H1 (cell line): ENCODE measurements around the gene EPHB1. TPM values are rescaled to one million over a fixed set of nuclear protein-coding genes. Genes with fewer than 3 reads are reported as not detected.

Experiments used
- CHD2 ChIP-seq: IDR thresholded peaks from 2 replicates; pipeline ENCODE4 v1.6.1; 2012; ENCODE audit warnings: low read length, improper control_type of control experiment
- CREB1 ChIP-seq: IDR thresholded peaks from 2 replicates; pipeline ENCODE4 v1.6.1; 2012; ENCODE audit warnings: inconsistent platforms
- HDAC2 ChIP-seq, 2 experiments: fragments of 300-600 bp in 1 of 2; sonication (generic) in 1 of 2; IDR thresholded peaks; 2 replicates each; pipeline ENCODE4 v1.6.1; 2011 to 2012; ENCODE audit warnings: low read depth in 2 of 2, low read length in 2 of 2, mild to moderate bottlenecking in 2 of 2, moderate library complexity in 2 of 2, borderline replicate concordance in 1 of 2, inconsistent platforms in 1 of 2
- HDAC6 ChIP-seq: IDR thresholded peaks from one replicate; pipeline ENCODE4 v1.7.1; 2012; ENCODE audit warnings: low read depth, mild to moderate bottlenecking, inconsistent platforms, low read length, moderate library complexity
- RNF2 ChIP-seq: fragments of 200-900, 300-1000 bp; sonication (generic); IDR thresholded peaks from 2 replicates; pipeline ENCODE4 v1.7.1; 2016; ENCODE audit warnings: borderline replicate concordance, low read depth, mild to moderate bottlenecking, antibody characterized with exemption, low read length; ENCODE audit not compliant: poor library complexity, severe bottlenecking; ENCODE audit errors: missing control alignments
- RXRA ChIP-seq: IDR thresholded peaks from 2 replicates; pipeline ENCODE4 v1.6.1; 2011; ENCODE audit warnings: low read depth, mild to moderate bottlenecking, low read length, moderate library complexity; ENCODE audit not compliant: insufficient read depth
- TAF7 ChIP-seq: optimal IDR thresholded peaks from 2 replicates; pipeline ENCODE3; 2011; ENCODE audit warnings: low read depth, mild to moderate bottlenecking, inconsistent platforms, low read length, moderate library complexity, borderline replicate concordance
- TCF12 ChIP-seq: IDR thresholded peaks from 2 replicates; pipeline ENCODE4 v1.6.1; 2011; ENCODE audit warnings: low read depth, mild to moderate bottlenecking, low read length
- polyA plus RNA-seq, 7 experiments: library from polyadenylated mRNA; depleted of rRNA in 3 of 7; stranded (reverse) in 5 of 7; unstranded in 2 of 7; fragments of >200 nt in 5 of 7; fragments of 200-250 nt in 2 of 7; gene quantifications; 1 replicate in 5 of 7; 2 replicates in 1 of 7; 4 replicates in 1 of 7; pipeline versions ENCODE4 v1.2.1 to v1.2.3, GENCODE V29; 2011 to 2013; ENCODE audit warnings: missing spikeins in 2 of 7, mixed read lengths in 2 of 7
- total RNA-seq: library from RNA; stranded (reverse); fragmentation: NEBNext Ultra II Directional; extraction: Animal tissue kit (Norgen Biotek cat#: 25700); gene quantifications from 2 replicates; pipeline ENCODE4 v1.2.1, GENCODE V29; 2021
- TF ChIP-seq, protein P1 (sequence below): fragments of 300-600 bp; sonication (generic); IDR thresholded peaks from 2 replicates; pipeline ENCODE4 v1.7.1; 2012; ENCODE audit warnings: low read length, moderate library complexity, mild to moderate bottlenecking, inconsistent platforms; ENCODE audit not compliant: insufficient replicate concordance
- TF ChIP-seq, protein P2 (sequence below): IDR thresholded peaks from 2 replicates; pipeline ENCODE4 v1.6.1; 2011; ENCODE audit warnings: low read length, improper control_type of control experiment

The EPHB1 gene
- total and polyA plus RNA-seq, 2 of the 8 experiments (the other 6 are each of a cell fraction or from before 2014, with no cell fraction given), result 3.5 to 5.9 TPM

DNA sequence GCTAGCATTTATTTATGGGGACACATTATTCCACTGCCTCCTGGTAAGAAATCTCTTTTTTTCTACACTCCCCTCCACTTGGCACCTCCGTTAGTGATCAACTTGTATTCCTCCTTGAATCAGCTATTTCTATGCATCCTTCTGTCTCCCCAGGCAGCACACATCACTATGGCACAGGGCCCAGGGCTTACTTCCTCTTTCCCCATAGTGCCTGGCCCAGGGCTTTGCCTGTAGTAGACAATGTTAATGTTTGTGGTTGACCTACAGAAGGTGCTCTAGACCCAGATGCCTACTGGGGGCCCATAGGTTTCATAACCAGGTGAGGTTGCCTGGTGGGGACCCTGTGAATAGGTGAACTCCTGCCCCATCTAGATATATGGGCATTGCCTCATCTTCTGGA is 44.9 kb downstream of the EPHB1 start (continued):
- TF ChIP-seq, protein P1, sequence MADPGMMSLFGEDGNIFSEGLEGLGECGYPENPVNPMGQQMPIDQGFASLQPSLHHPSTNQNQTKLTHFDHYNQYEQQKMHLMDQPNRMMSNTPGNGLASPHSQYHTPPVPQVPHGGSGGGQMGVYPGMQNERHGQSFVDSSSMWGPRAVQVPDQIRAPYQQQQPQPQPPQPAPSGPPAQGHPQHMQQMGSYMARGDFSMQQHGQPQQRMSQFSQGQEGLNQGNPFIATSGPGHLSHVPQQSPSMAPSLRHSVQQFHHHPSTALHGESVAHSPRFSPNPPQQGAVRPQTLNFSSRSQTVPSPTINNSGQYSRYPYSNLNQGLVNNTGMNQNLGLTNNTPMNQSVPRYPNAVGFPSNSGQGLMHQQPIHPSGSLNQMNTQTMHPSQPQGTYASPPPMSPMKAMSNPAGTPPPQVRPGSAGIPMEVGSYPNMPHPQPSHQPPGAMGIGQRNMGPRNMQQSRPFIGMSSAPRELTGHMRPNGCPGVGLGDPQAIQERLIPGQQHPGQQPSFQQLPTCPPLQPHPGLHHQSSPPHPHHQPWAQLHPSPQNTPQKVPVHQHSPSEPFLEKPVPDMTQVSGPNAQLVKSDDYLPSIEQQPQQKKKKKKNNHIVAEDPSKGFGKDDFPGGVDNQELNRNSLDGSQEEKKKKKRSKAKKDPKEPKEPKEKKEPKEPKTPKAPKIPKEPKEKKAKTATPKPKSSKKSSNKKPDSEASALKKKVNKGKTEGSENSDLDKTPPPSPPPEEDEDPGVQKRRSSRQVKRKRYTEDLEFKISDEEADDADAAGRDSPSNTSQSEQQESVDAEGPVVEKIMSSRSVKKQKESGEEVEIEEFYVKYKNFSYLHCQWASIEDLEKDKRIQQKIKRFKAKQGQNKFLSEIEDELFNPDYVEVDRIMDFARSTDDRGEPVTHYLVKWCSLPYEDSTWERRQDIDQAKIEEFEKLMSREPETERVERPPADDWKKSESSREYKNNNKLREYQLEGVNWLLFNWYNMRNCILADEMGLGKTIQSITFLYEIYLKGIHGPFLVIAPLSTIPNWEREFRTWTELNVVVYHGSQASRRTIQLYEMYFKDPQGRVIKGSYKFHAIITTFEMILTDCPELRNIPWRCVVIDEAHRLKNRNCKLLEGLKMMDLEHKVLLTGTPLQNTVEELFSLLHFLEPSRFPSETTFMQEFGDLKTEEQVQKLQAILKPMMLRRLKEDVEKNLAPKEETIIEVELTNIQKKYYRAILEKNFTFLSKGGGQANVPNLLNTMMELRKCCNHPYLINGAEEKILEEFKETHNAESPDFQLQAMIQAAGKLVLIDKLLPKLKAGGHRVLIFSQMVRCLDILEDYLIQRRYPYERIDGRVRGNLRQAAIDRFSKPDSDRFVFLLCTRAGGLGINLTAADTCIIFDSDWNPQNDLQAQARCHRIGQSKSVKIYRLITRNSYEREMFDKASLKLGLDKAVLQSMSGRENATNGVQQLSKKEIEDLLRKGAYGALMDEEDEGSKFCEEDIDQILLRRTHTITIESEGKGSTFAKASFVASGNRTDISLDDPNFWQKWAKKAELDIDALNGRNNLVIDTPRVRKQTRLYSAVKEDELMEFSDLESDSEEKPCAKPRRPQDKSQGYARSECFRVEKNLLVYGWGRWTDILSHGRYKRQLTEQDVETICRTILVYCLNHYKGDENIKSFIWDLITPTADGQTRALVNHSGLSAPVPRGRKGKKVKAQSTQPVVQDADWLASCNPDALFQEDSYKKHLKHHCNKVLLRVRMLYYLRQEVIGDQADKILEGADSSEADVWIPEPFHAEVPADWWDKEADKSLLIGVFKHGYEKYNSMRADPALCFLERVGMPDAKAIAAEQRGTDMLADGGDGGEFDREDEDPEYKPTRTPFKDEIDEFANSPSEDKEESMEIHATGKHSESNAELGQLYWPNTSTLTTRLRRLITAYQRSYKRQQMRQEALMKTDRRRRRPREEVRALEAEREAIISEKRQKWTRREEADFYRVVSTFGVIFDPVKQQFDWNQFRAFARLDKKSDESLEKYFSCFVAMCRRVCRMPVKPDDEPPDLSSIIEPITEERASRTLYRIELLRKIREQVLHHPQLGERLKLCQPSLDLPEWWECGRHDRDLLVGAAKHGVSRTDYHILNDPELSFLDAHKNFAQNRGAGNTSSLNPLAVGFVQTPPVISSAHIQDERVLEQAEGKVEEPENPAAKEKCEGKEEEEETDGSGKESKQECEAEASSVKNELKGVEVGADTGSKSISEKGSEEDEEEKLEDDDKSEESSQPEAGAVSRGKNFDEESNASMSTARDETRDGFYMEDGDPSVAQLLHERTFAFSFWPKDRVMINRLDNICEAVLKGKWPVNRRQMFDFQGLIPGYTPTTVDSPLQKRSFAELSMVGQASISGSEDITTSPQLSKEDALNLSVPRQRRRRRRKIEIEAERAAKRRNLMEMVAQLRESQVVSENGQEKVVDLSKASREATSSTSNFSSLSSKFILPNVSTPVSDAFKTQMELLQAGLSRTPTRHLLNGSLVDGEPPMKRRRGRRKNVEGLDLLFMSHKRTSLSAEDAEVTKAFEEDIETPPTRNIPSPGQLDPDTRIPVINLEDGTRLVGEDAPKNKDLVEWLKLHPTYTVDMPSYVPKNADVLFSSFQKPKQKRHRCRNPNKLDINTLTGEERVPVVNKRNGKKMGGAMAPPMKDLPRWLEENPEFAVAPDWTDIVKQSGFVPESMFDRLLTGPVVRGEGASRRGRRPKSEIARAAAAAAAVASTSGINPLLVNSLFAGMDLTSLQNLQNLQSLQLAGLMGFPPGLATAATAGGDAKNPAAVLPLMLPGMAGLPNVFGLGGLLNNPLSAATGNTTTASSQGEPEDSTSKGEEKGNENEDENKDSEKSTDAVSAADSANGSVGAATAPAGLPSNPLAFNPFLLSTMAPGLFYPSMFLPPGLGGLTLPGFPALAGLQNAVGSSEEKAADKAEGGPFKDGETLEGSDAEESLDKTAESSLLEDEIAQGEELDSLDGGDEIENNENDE, result no peak
- TF ChIP-seq HDAC6 (no peak), HDAC2 (IDR thresholded peaks at IDR 0.05; ENCODE audit: borderline replicate concordance in 1 of 2, low read depth in 2 of 2, low read length in 2 of 2) (no peak), RNF2 (no peak), RXRA (no peak), TAF7 (no peak), TCF12 (no peak), CREB1 (no peak), CHD2 (no peak)
- TF ChIP-seq, protein P2, sequence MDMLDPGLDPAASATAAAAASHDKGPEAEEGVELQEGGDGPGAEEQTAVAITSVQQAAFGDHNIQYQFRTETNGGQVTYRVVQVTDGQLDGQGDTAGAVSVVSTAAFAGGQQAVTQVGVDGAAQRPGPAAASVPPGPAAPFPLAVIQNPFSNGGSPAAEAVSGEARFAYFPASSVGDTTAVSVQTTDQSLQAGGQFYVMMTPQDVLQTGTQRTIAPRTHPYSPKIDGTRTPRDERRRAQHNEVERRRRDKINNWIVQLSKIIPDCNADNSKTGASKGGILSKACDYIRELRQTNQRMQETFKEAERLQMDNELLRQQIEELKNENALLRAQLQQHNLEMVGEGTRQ, result no peak
